Spleen (tissue), 11 donors: ENCODE measurements around the gene ADARB1. TPM values are rescaled to one million over a fixed set of nuclear protein-coding genes. Genes with fewer than 3 reads are reported as not detected.

Source experiments
- DNase-seq: peaks from one replicate; pipeline ENCODE4 v3.0.0-alpha.2; 2020
- H3K27ac ChIP-seq, 8 donors: fragments of 200-600 bp; sonication (generic) in 7 of 8; 1 replicate in 4 of 8; 2 replicates in 4 of 8; pipeline versions ENCODE4 v1.5.0 to v1.8.0; 2016 to 2021; ENCODE audit warnings: inconsistent platforms in 4 of 8, mild to moderate bottlenecking in 4 of 8, moderate library complexity in 1 of 8
- H3K27me3 ChIP-seq, 7 donors: fragments of 200-600 bp; sonication (generic) in 6 of 7; replicated peaks in 1 of 7; 1 replicate in 4 of 7; 2 replicates in 3 of 7; pipeline versions ENCODE4 v1.5.0 to v1.8.0; 2016 to 2021; ENCODE audit warnings: inconsistent platforms in 3 of 7, mild to moderate bottlenecking in 1 of 7
- H3K36me3 ChIP-seq, 6 donors: fragments of 200-600 bp; sonication (generic) in 5 of 6; 1 replicate in 4 of 6; 2 replicates in 2 of 6; pipeline versions ENCODE4 v1.5.0 to v1.8.0; 2016 to 2021; ENCODE audit warnings: inconsistent platforms in 2 of 6
- H3K4me1 ChIP-seq, 6 donors: fragments of 200-600 bp; sonication (generic) in 5 of 6; 1 replicate in 3 of 6; 2 replicates in 3 of 6; pipeline versions ENCODE4 v1.5.0 to v1.8.0; 2016 to 2021; ENCODE audit warnings: inconsistent platforms in 3 of 6
- H3K4me3 ChIP-seq, 8 donors: fragments of 200-600 bp; sonication (generic) in 7 of 8; 1 replicate in 4 of 8; 2 replicates in 4 of 8; pipeline versions ENCODE4 v1.5.0 to v1.8.0; 2016 to 2021; ENCODE audit warnings: inconsistent platforms in 4 of 8, mild to moderate bottlenecking in 4 of 8, moderate library complexity in 2 of 8
- H3K9me3 ChIP-seq, 8 donors: fragments of 200-600 bp; sonication (generic) in 7 of 8; 1 replicate in 4 of 8; 2 replicates in 4 of 8; pipeline versions ENCODE4 v1.5.0 to v1.8.0; 2016 to 2021; ENCODE audit warnings: inconsistent platforms in 4 of 8
- CTCF ChIP-seq, 11 experiments: fragments of 200-600 bp in 7 of 11; fragments of 450-650 bp in 4 of 11; sonication (generic) in 4 of 11; IDR thresholded peaks in 8 of 11; conservative IDR thresholded peaks in 3 of 11; 1 replicate in 7 of 11; 2 replicates in 4 of 11; pipeline versions ENCODE4 v1.4.0 to v1.8.0; 2016 to 2021; ENCODE audit warnings: antibody characterized with exemption in 11 of 11, inconsistent platforms in 4 of 11, mild to moderate bottlenecking in 1 of 11
- POLR2A ChIP-seq, 3 donors: fragments of 450-650 bp; IDR thresholded peaks; one replicate each; pipeline ENCODE4 v1.5.1; 2017; ENCODE audit warnings: antibody characterized with exemption in 3 of 3, mild to moderate bottlenecking in 1 of 3
- POLR2AphosphoS5 ChIP-seq, 3 donors: sonication (generic); formaldehyde crosslinking; IDR thresholded peaks; one replicate each; pipeline ENCODE4 v1.5.1; 2017; ENCODE audit warnings: antibody characterized with exemption in 3 of 3
- WGBS, 5 donors: extraction: QIAGEN DNeasy Blood & Tissue Kit in 3 of 5; methylation state at CpG; one replicate each; pipeline versions ENCODE4 v1.1.5 to v1.1.7; 2013 to 2018; 5-methylcytosine and 5-hydroxymethylcytosine counted together
- intact Hi-C: fragments of 100-400 bp; cut with DNase I; formaldehyde crosslinking; loops from one replicate; pipeline ENCODE4 v1.15.0; 2023; ENCODE audit warnings: low total_unique reads
- polyA plus RNA-seq, 3 donors: library from polyadenylated mRNA; stranded (reverse); fragments of 200-250 nt; gene quantifications; one replicate each; pipeline ENCODE4 v1.2.1, GENCODE V29; 2013
- total RNA-seq, 7 donors: library from RNA; depleted of rRNA in 3 of 7; stranded (reverse); fragments of >200 nt in 3 of 7; fragmentation: NEBNext Ultra II Directional in 4 of 7; extraction: Animal tissue kit (Norgen Biotek cat#: 25700) in 4 of 7; gene quantifications; one replicate each; pipeline versions ENCODE4 v1.1.0 to v1.2.1, GENCODE V29; 2016 to 2021
- donor health status: healthy with polysubstance abuse.
- donor health status: DM: no; HTN: no; CAD: no; lungs with moderate emphysema.
- donor health status: DM: no; HTN: no; CAD: no.
- donor health status: Bipolar disorder and iron deficiency.
- donor health status: healthy.
- donor health status: DM: no; HTN: no; CAD: no.
- donor health status: DM: yes; HTN: yes; CAD: no.

Gene ADARB1
- total and polyA plus RNA-seq, 10 donors: 9.1 to 50.8 (median 29.0) TPM

DNA sequence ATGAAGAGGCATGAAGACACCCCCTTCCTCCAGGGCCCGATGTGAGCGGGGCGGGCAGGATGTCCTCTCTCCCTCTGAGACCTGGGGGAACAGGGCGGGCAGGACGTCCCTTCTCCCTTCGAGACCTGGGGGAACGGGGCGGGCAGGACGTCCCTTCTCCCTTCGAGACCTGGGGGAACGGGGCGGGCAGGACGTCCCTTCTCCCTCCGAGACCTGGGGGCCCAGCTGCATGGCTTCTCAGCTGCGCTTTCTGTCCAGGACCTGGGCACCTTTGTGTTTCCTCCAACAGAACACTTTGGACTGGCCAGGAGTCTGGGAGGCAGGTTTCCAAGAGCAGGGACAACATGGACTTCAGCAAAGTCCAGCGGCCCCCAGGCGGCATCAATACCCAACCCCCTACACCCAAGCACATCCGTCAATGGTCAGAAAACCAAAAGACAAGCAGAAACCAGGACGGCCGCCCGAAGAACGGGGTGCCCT lies 30.8 kb upstream of the ADARB1 start:
- intact Hi-C loops: no loop called here
- TF ChIP-seq CTCF (IDR thresholded peaks at IDR 0.05 in 8 of 11, conservative IDR thresholded peaks at IDR 0.05 in 3 of 11): no peak
- TF ChIP-seq POLR2A (IDR thresholded peaks at IDR 0.05): no peak
- no peak for TF ChIP-seq POLR2AphosphoS5 (IDR thresholded peaks at IDR 0.05)
- Histone ChIP-seq H3K27me3 (peaks cover 0 to 6% (median 0%) of the 10 kb centered on the region in 7 donors), H3K9me3 (peaks cover 0 to 28% (median 13%) of the 10 kb centered on the region in 8 donors), H3K27ac (no peak overlapping the region), H3K36me3 (no peaks in the 10 kb centered on the region), H3K4me1 (peaks cover 0 to 29% (median 17%) of the 10 kb centered on the region in 6 donors), H3K4me3 (no peak overlapping the region)
- WGBS, 5 donors: 80 to 88% (median 85%) methylated on average over 20 to 22 of the region's 22 CpGs
- no peak for DNase-seq

DNA sequence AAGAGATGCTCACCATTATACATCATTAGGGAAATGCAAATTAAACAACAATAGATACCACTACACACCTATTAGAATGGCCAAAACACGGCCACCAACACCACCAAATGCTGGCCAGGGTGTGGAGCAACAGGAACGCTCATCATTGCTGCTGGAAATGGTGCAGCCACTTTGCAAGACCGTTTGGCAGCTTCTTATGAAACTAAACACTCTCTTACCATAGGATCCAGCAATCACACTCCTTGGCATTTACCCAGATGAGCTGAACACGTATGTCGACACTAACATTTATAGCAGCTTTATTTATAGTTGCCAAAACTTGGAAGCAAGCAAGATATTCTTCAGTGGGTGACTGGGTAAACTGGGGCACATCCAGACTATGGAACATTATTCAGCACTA lies 28.9 kb upstream of the ADARB1 start:
- TF ChIP-seq POLR2AphosphoS5 (IDR thresholded peaks at IDR 0.05) (no peak), CTCF (IDR thresholded peaks at IDR 0.05 in 8 of 11, conservative IDR thresholded peaks at IDR 0.05 in 3 of 11) (no peak), POLR2A (IDR thresholded peaks at IDR 0.05) (no peak)
- intact Hi-C loops: no loop called here

DNA sequence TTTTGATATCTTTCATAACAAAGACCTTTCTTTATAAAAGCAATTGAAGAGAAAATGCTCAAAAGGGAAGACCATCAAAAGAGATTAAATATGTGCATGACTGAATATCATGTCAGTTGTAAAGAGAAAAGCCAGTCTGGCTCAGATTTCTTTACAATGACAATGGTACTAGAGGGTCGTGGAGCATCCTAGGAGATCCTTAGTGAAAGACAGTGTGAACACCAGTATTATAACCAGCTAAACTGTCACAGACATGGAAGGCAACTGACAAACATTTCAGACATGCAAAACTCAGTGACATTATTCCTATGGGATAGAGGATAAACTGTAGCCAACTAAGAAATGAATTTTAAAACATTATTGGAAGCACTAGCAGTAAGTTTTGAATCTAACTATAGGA lies 27.1 kb upstream of the ADARB1 start:
- Histone ChIP-seq H3K9me3 (peaks cover 0 to 28% (median 13%) of the 10 kb centered on the region in 8 donors), H3K4me1 (no peaks in the 10 kb centered on the region), H3K27me3 (peaks cover 0 to 15% (median 0%) of the 10 kb centered on the region in 7 donors), H3K36me3 (no peaks in the 10 kb centered on the region), H3K27ac (no peak overlapping the region), H3K4me3 (no peak overlapping the region)
- no peak for DNase-seq
- TF ChIP-seq CTCF (IDR thresholded peaks at IDR 0.05 in 8 of 11, conservative IDR thresholded peaks at IDR 0.05 in 3 of 11): no peak
- TF ChIP-seq POLR2A (IDR thresholded peaks at IDR 0.05): no peak
- TF ChIP-seq POLR2AphosphoS5 (IDR thresholded peaks at IDR 0.05): no peak
- intact Hi-C loops: no loop called here
- WGBS, 5 donors: 71 to 79% (median 77%) methylated on average over 1 of the region's 1 CpG

More for the DNA sequence above, 28.9 kb upstream of the ADARB1 start:
- Histone ChIP-seq H3K36me3 (no peaks in the 10 kb centered on the region), H3K27ac (no peak overlapping the region), H3K4me3 (no peak overlapping the region), H3K9me3 (peaks cover 0 to 28% (median 13%) of the 10 kb centered on the region in 8 donors), H3K4me1 (peaks cover 0 to 14% (median 9%) of the 10 kb centered on the region in 6 donors), H3K27me3 (peaks cover 0 to 6% (median 0%) of the 10 kb centered on the region in 7 donors)
- DNase-seq: no peak
- 63 to 87% (median 70%) methylated on average over 5 of the region's 5 CpGs for WGBS, 5 donors

- WGBS, 5 donors: 78 to 86% (median 79%) methylated on average over 11 of the region's 11 CpGs
- TF ChIP-seq POLR2AphosphoS5 (IDR thresholded peaks at IDR 0.05) (no peak), POLR2A (IDR thresholded peaks at IDR 0.05) (no peak), CTCF (IDR thresholded peaks at IDR 0.05 in 8 of 11, conservative IDR thresholded peaks at IDR 0.05 in 3 of 11) (no peak)
- H3K36me3 ChIP-seq: no peaks in the 10 kb centered on the region
- DNase-seq: no peak
- H3K27ac ChIP-seq: no peak overlapping the region
- H3K4me1 ChIP-seq: no peaks in the 10 kb centered on the region
- peaks cover 0 to 28% (median 13%) of the 10 kb centered on the region in 8 donors for H3K9me3 ChIP-seq
- intact Hi-C loops: no loop called here
- peaks cover 0 to 21% (median 0%) of the 10 kb centered on the region in 7 donors for H3K27me3 ChIP-seq
- H3K4me3 ChIP-seq: no peak overlapping the region
Measured at GRCh38 chr21:45048026-45048698, 26.2 kb upstream of the ADARB1 start.
